GM12878 (cell line): ENCODE data around the gene IFT27. TPM values are rescaled to one million over a fixed set of nuclear protein-coding genes. Genes with fewer than 3 reads are reported as not detected.
A peak's percentile ranks its signal among the peaks of the same experiment; 100 is the strongest.

Experiments
- ATAC-seq: fragments of 200-7000 bp; cut with Tn5 transposase; 3 replicates; pipeline ENCODE4 v1.9.1; 2020; ENCODE audit warnings: mild to moderate bottlenecking, moderate library complexity
- BruUV-seq: library from RNA; stranded (reverse); fragments of 400-500 nt; replicated peaks from 2 replicates; lab custom pipeline; 2021; lab: Mats Ljungman, UMichigan
- CTCF ChIA-PET: fragments of 300-600 bp; sonication (Branson Sonifier 250); formaldehyde crosslinking; extraction: SDS; loops from one replicate; lab custom pipeline; 2021; ENCODE audit warnings: inconsistent platforms; lab: Yijun Ruan, JAX
- POLR2A ChIA-PET: fragments of 350-600 bp; formaldehyde crosslinking; extraction: SDS; loops from one replicate; lab custom pipeline; 2021; ENCODE audit warnings: inconsistent platforms; lab: Charles Lee
- RAD21 ChIA-PET: fragments of 300-600 bp; sonication (Branson Sonifier 250); formaldehyde crosslinking; loops from one replicate; lab custom pipeline; 2023; ENCODE audit warnings: antibody characterized with exemption; ENCODE audit not compliant: unreplicated experiment; lab: Charles Lee
- SMC1A ChIA-PET: fragments of 300-600 bp; sonication (Branson Sonifier 250); formaldehyde crosslinking; loops from one replicate; lab custom pipeline; 2023; ENCODE audit not compliant: unreplicated experiment, uncharacterized antibody; lab: Charles Lee
- DNase-seq: peaks from one replicate; pipeline ENCODE4 v3.0.0-alpha.2; 2011; ENCODE audit warnings: low read depth, low spot score
- FAIRE-seq: peaks from 3 replicates; lab custom pipeline; 2011; peaks lifted over from hg19 to GRCh38; lab: Jason Lieb, UNC
- H2AFZ ChIP-seq: 2 replicates; pipeline ENCODE4 v1.6.0; 2011; ENCODE audit warnings: low read depth, low read length, control low read depth; ENCODE audit not compliant: control insufficient read depth
- H3K27ac ChIP-seq: 2 replicates; pipeline ENCODE4 v1.5.1; 2011; ENCODE audit warnings: control low read depth; ENCODE audit not compliant: control insufficient read depth, insufficient read depth
- H3K27me3 ChIP-seq, 2 experiments: replicated peaks in 1 of 2; 2 replicates each; pipeline versions ENCODE4 v1.6.0 to v1.6.1; 2011; ENCODE audit warnings: low read length in 1 of 2; ENCODE audit not compliant: control insufficient read depth in 2 of 2, insufficient read depth in 2 of 2
- H3K36me3 ChIP-seq, 2 experiments: 2 replicates each; pipeline ENCODE4 v1.5.1; 2011; ENCODE audit warnings: low read length in 1 of 2; ENCODE audit not compliant: control insufficient read depth in 2 of 2, insufficient read depth in 2 of 2
- H3K4me1 ChIP-seq: 2 replicates; pipeline ENCODE4 v1.6.1; 2011; ENCODE audit warnings: mild to moderate bottlenecking, low read length, moderate library complexity, mixed read lengths; ENCODE audit not compliant: control insufficient read depth, insufficient read depth
- H3K4me2 ChIP-seq: 2 replicates; pipeline ENCODE4 v1.6.0; 2011; ENCODE audit warnings: control low read depth; ENCODE audit not compliant: control insufficient read depth, insufficient read depth
- H3K4me3 ChIP-seq: fragments of 200-600 bp; sonication (generic); 2 replicates; pipeline ENCODE4 v1.5.1; 2016
- H3K79me2 ChIP-seq: 2 replicates; pipeline ENCODE4 v1.6.0; 2011; ENCODE audit warnings: low read length; ENCODE audit not compliant: control insufficient read depth, insufficient read depth
- H3K9ac ChIP-seq: 2 replicates; pipeline ENCODE4 v1.8.0; 2011; ENCODE audit warnings: low read length, control low read depth, mixed read lengths; ENCODE audit not compliant: control insufficient read depth, insufficient read depth
- H3K9me3 ChIP-seq: replicated peaks from 3 replicates; pipeline ENCODE4 v1.5.1; 2011; ENCODE audit warnings: mild to moderate bottlenecking, low read length; ENCODE audit not compliant: control insufficient read depth, insufficient read depth
- H4K20me1 ChIP-seq: 2 replicates; pipeline ENCODE4 v1.6.0; 2011; ENCODE audit not compliant: control insufficient read depth, insufficient read depth
- CTCF ChIP-seq, 3 experiments: IDR thresholded peaks in 2 of 3; conservative IDR thresholded peaks in 1 of 3; 2 replicates each; pipeline ENCODE4 v1.5.1; 2011; ENCODE audit warnings: low read depth in 3 of 3, low read length in 3 of 3, mild to moderate bottlenecking in 3 of 3, control low read depth in 2 of 3, moderate library complexity in 2 of 3, inconsistent platforms in 1 of 3, mixed read lengths in 1 of 3; ENCODE audit not compliant: control insufficient read depth in 2 of 3, insufficient read depth in 1 of 3; ENCODE audit errors: extremely low read depth in 1 of 3
- FOS ChIP-seq: IDR thresholded peaks from 3 replicates; pipeline ENCODE4 v1.6.1; 2011; ENCODE audit warnings: borderline replicate concordance; ENCODE audit not compliant: insufficient read length; ENCODE audit errors: extremely low read depth
- MXI1 ChIP-seq: fragments of 150-350 bp; IDR thresholded peaks from 2 replicates; pipeline ENCODE4 v1.6.1; 2011; ENCODE audit warnings: low read depth, mild to moderate bottlenecking, inconsistent platforms, low read length, improper control_type of control experiment
- PAX5 ChIP-seq: IDR thresholded peaks from 2 replicates; pipeline ENCODE4 v1.6.1; 2011; ENCODE audit warnings: low read depth, low read length, borderline replicate concordance
- POU2F2 ChIP-seq: IDR thresholded peaks from 3 replicates; pipeline ENCODE4 v1.6.1; 2011; ENCODE audit warnings: low read depth, mild to moderate bottlenecking, low read length, borderline replicate concordance
- RAD21 ChIP-seq: IDR thresholded peaks from 2 replicates; pipeline ENCODE4 v1.6.1; 2011; ENCODE audit warnings: mild to moderate bottlenecking, low read depth, low read length, moderate library complexity; ENCODE audit not compliant: insufficient read depth
- RBBP5 ChIP-seq: fragments of 200-600 bp; sonication (generic); conservative IDR thresholded peaks from 2 replicates; pipeline ENCODE4 v1.6.1; 2016
- SMC3 ChIP-seq: IDR thresholded peaks from 2 replicates; pipeline ENCODE4 v1.6.1; 2011; ENCODE audit warnings: low read length, improper control_type of control experiment, borderline replicate concordance
- SPI1 ChIP-seq: IDR thresholded peaks from 2 replicates; pipeline ENCODE4 v1.6.1; 2011; ENCODE audit warnings: low read depth, mild to moderate bottlenecking, low read length, moderate library complexity, borderline replicate concordance; ENCODE audit not compliant: insufficient read depth
- STAT3 ChIP-seq: IDR thresholded peaks from 2 replicates; pipeline ENCODE4 v1.6.1; 2011; ENCODE audit warnings: low read depth, low read length, improper control_type of control experiment
- YY1 ChIP-seq: IDR thresholded peaks from 2 replicates; pipeline ENCODE4 v1.6.1; 2011; ENCODE audit warnings: low read depth, mild to moderate bottlenecking, low read length
- WGBS: methylation state at CpG from one replicate; pipeline ENCODE4 v1.1.6; 2016; ENCODE audit warnings: low lambda C conversion rate; ENCODE audit not compliant: insufficient replicate concordance, insufficient coverage; ENCODE audit errors: missing lambda C conversion rate; 5-methylcytosine and 5-hydroxymethylcytosine counted together
- in situ Hi-C: fragments of 300-500 bp; cut with MboI; formaldehyde crosslinking; loops from 9 replicates; pipeline ENCODE4 v1.14.3; 2018; ENCODE audit warnings: mixed read lengths
- intact Hi-C: fragments of 100-400 bp; cut with micrococcal nuclease; formaldehyde crosslinking; loops from one replicate; pipeline ENCODE4 v1.14.2; 2022; ENCODE audit not compliant: unreplicated experiment
- polyA plus RNA-seq, 11 experiments: library from polyadenylated mRNA; depleted of rRNA in 4 of 11; unstranded in 6 of 11; stranded (reverse) in 5 of 11; fragments of >200 nt; fragmentation: Nextera tagmentation in 4 of 11; fragmentation: Illumina TruSeq in 1 of 11; extraction: Ambion mirVana in 4 of 11; extraction: Trizol in 1 of 11; gene quantifications; 1 replicate in 1 of 11; 2 replicates in 10 of 11; pipeline versions ENCODE4 v1.2.1 to v1.2.3, GENCODE V29; 2011 to 2016; ENCODE audit warnings: inconsistent platforms in 2 of 11, missing spikeins in 2 of 11, low read depth in 1 of 11
- total RNA-seq, 4 experiments: library from RNA; depleted of rRNA in 3 of 4; stranded (reverse); fragments of >200 nt in 3 of 4; fragmentation: Illumina TruSeq in 1 of 4; extraction: Trizol in 1 of 4; gene quantifications; 2 replicates each; pipeline versions ENCODE4 v1.2.1 to v1.2.3, GENCODE V29; 2013 to 2021

Gene IFT27
- total and polyA plus RNA-seq, 10 of the 15 experiments (the other 5 are each of a cell fraction or from before 2014, with no cell fraction given) = 2.7 to 32.5 (median 10.2) TPM

GRCh38 chr22:36757668-36758211 is 18.2 kb downstream of the IFT27 start:
- no peak overlapping the region for H2AFZ ChIP-seq
- no peak overlapping the region for H3K4me2 ChIP-seq
- TF ChIP-seq FOS = no peak
- TF ChIP-seq CTCF (IDR thresholded peaks at IDR 0.05 in 2 of 3, conservative IDR thresholded peaks at IDR 0.05 in 1 of 3; ENCODE audit: control insufficient read depth in 2 of 3, extremely low read depth in 1 of 3, insufficient read depth in 1 of 3, low read depth in 3 of 3, low read length in 3 of 3) = peak; percentile 84 to 88 (median 87)
- peak; percentile 61 for TF ChIP-seq RAD21
- TF ChIP-seq YY1 = peak; percentile 70; the same call in 1 of the 2 replicates
- 0 out of 2 replicates have a peak, but pooled peaks have one; percentile 29 for TF ChIP-seq PAX5
- peak; percentile 72 for TF ChIP-seq SMC3
- TF ChIP-seq SPI1 = no peak; the same call in 1 of the 2 replicates
- TF ChIP-seq STAT3 = no peak
- no peak for TF ChIP-seq POU2F2
- TF ChIP-seq RBBP5 = no peak
- no peak for TF ChIP-seq MXI1
- TF ChIP-seq, all 136 proteins: peak for 5
- ChIA-PET SMC1A (interaction anchor here (1.1 to 3.3 kb wide), 3 partner anchors 16 to 220 kb away, joined by 3 to 11 read pairs (median 5); no protein-coding TSS in a partner anchor), POLR2A (no interaction called here), RAD21 (interaction anchor here (1.1 kb wide), 1 partner anchor 220 kb away, joined by 4 read pairs; no protein-coding TSS in a partner anchor), CTCF (interaction anchor here (0.6 to 3.3 kb wide), 23 partner anchors 11 to 287 kb away, joined by 3 to 24 read pairs (median 4); partner anchors contain the start of gene IFT27)
- Histone ChIP-seq H3K4me1 (no peaks in the 10 kb centered on the region), H3K9ac (no peak overlapping the region), H4K20me1 (no peaks in the 10 kb centered on the region), H3K4me3 (no peak overlapping the region), H3K27ac (no peak overlapping the region), H3K79me2 (no peaks in the 10 kb centered on the region), H3K27me3 (peaks cover 2 to 4% of the 10 kb centered on the region in 2 experiments; a peak in 2 of 4 replicates), H3K36me3 (no peaks in the 10 kb centered on the region), H3K9me3 (no peaks in the 10 kb centered on the region)
- ATAC-seq (peak; percentile 99), DNase-seq (no peak), FAIRE-seq (peak; percentile 27)
- 56% methylated on average over 19 of the region's 19 CpGs for WGBS
- no TSS peak for BruUV-seq
- intact Hi-C loops = loop anchor here (5.0 kb wide), 1 partner anchor 210 kb away; no protein-coding TSS in a partner anchor
- in situ Hi-C loops = no loop called here
